ENCODE measurements around the gene VMAC. TPM values are rescaled to one million over a fixed set of nuclear protein-coding genes. Genes with fewer than 3 reads are reported as not detected.

The VMAC gene
- total and polyA plus RNA-seq, 2 of the 13 experiments (the other 11 are each of a cell fraction or from before 2014, with no cell fraction given) = 2.4 TPM

DNA sequence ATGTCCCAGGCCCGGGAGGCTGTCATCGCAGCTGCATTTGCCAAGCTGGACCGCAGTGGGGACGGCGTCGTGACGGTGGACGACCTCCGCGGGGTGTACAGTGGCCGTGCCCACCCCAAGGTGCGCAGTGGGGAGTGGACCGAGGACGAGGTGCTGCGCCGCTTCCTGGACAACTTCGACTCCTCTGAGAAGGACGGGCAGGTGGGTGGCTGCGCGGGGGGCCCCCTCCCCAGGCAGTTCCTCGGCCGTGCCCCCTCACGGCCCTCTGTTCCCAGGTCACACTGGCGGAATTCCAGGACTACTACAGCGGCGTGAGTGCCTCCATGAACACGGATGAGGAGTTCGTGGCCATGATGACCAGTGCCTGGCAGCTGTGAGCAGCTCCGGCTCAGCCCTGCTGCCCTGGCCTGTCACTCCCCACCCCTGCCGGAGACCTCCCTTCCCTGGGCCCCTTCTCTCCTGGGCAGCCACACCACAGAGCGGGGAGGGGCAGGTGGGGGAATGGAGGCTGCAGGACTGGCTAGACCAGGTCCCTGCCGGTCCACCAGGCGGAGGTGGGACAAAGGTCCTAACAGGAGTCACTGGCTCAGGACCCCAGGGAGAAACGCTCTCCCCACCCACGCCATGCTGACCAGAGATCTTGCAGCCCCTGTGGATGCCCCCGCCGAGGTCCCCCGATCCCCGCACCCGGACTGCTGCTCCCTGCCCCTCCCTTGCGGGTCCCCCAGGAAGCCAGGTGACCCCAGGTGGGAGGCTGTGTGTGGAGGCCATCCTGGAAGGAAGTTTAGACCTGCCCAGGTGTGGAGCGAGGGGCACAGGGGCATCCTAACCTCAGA, 10.5 kb downstream of the VMAC start (continued):
- TF ChIP-seq, protein P1, sequence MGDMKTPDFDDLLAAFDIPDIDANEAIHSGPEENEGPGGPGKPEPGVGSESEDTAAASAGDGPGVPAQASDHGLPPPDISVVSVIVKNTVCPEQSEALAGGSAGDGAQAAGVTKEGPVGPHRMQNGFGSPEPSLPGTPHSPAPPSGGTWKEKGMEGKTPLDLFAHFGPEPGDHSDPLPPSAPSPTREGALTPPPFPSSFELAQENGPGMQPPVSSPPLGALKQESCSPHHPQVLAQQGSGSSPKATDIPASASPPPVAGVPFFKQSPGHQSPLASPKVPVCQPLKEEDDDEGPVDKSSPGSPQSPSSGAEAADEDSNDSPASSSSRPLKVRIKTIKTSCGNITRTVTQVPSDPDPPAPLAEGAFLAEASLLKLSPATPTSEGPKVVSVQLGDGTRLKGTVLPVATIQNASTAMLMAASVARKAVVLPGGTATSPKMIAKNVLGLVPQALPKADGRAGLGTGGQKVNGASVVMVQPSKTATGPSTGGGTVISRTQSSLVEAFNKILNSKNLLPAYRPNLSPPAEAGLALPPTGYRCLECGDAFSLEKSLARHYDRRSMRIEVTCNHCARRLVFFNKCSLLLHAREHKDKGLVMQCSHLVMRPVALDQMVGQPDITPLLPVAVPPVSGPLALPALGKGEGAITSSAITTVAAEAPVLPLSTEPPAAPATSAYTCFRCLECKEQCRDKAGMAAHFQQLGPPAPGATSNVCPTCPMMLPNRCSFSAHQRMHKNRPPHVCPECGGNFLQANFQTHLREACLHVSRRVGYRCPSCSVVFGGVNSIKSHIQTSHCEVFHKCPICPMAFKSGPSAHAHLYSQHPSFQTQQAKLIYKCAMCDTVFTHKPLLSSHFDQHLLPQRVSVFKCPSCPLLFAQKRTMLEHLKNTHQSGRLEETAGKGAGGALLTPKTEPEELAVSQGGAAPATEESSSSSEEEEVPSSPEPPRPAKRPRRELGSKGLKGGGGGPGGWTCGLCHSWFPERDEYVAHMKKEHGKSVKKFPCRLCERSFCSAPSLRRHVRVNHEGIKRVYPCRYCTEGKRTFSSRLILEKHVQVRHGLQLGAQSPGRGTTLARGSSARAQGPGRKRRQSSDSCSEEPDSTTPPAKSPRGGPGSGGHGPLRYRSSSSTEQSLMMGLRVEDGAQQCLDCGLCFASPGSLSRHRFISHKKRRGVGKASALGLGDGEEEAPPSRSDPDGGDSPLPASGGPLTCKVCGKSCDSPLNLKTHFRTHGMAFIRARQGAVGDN (CRISPR knock-in tag; IDR thresholded peaks at IDR 0.05) = peak; percentile 60
- TF ChIP-seq HIVEP1 (CRISPR knock-in tag; IDR thresholded peaks at IDR 0.05) (no peak), HNRNPK (IDR thresholded peaks at IDR 0.05; ENCODE audit: low read depth, low read length, poor library complexity, severe bottlenecking) (peak; percentile 33), STAG1 (CRISPR knock-in tag; IDR thresholded peaks at IDR 0.05) (no peak), HMGA1 (CRISPR knock-in tag; conservative IDR thresholded peaks at IDR 0.05) (no peak), ZNF782 (CRISPR knock-in tag; IDR thresholded peaks at IDR 0.05; ENCODE audit: borderline replicate concordance) (no peak), ZNF570 (CRISPR knock-in tag; IDR thresholded peaks at IDR 0.05; ENCODE audit: borderline replicate concordance) (no peak), NONO (IDR thresholded peaks at IDR 0.05) (no peak), NONO (CRISPR knock-in tag; conservative IDR thresholded peaks at IDR 0.05) (peak; percentile 50; the same call in 1 of the 2 replicates), ZSCAN9 (CRISPR knock-in tag; IDR thresholded peaks at IDR 0.05; ENCODE audit: borderline replicate concordance) (no peak), PHF5A (CRISPR knock-in tag; IDR thresholded peaks at IDR 0.05; ENCODE audit: low read depth, unreplicated experiment) (no peak), CBFB (CRISPR knock-in tag; IDR thresholded peaks at IDR 0.05) (no peak), ZNF253 (CRISPR knock-in tag; IDR thresholded peaks at IDR 0.05; ENCODE audit: borderline replicate concordance) (no peak), JUN (CRISPR knock-in tag; IDR thresholded peaks at IDR 0.05) (no peak), ZNF660 (CRISPR knock-in tag; IDR thresholded peaks at IDR 0.05; ENCODE audit: borderline replicate concordance, low read depth) (no peak), POLR2A (IDR thresholded peaks at IDR 0.05; ENCODE audit: insufficient read depth in 1 of 2, low read depth in 2 of 2, low read length in 2 of 2) (peak in 1 of 2 experiments; percentile 37; a peak in 1 of 4 replicates), KDM5A (IDR thresholded peaks at IDR 0.05; ENCODE audit: borderline replicate concordance, low read length) (no peak), RAD21 (CRISPR knock-in tag; IDR thresholded peaks at IDR 0.05) (no peak), SCMH1 (CRISPR knock-in tag; IDR thresholded peaks at IDR 0.05; ENCODE audit: borderline replicate concordance) (no peak), ZNF629 (CRISPR knock-in tag; conservative IDR thresholded peaks at IDR 0.05) (no peak), DR1 (CRISPR knock-in tag; IDR thresholded peaks at IDR 0.05) (no peak), AGO1 (IDR thresholded peaks at IDR 0.05; ENCODE audit: low read depth, low read length, poor library complexity, severe bottlenecking) (no peak)
- TF ChIP-seq, protein P2, sequence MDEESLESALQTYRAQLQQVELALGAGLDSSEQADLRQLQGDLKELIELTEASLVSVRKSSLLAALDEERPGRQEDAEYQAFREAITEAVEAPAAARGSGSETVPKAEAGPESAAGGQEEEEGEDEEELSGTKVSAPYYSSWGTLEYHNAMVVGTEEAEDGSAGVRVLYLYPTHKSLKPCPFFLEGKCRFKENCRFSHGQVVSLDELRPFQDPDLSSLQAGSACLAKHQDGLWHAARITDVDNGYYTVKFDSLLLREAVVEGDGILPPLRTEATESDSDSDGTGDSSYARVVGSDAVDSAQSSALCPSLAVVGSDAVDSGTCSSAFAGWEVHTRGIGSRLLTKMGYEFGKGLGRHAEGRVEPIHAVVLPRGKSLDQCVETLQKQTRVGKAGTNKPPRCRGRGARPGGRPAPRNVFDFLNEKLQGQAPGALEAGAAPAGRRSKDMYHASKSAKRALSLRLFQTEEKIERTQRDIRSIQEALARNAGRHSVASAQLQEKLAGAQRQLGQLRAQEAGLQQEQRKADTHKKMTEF (CRISPR knock-in tag; IDR thresholded peaks at IDR 0.05) = no peak
- TF ChIP-seq, protein P3, sequence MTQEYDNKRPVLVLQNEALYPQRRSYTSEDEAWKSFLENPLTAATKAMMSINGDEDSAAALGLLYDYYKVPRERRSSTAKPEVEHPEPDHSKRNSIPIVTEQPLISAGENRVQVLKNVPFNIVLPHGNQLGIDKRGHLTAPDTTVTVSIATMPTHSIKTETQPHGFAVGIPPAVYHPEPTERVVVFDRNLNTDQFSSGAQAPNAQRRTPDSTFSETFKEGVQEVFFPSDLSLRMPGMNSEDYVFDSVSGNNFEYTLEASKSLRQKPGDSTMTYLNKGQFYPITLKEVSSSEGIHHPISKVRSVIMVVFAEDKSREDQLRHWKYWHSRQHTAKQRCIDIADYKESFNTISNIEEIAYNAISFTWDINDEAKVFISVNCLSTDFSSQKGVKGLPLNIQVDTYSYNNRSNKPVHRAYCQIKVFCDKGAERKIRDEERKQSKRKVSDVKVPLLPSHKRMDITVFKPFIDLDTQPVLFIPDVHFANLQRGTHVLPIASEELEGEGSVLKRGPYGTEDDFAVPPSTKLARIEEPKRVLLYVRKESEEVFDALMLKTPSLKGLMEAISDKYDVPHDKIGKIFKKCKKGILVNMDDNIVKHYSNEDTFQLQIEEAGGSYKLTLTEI (CRISPR knock-in tag; conservative IDR thresholded peaks at IDR 0.05) = no peak
